ENCODE results near the gene NOLC1. TPM values are rescaled to one million over a fixed set of nuclear protein-coding genes. Genes with fewer than 3 reads are reported as not detected.
A peak's percentile ranks its signal among the peaks of the same experiment; 100 is the strongest.

Gene NOLC1
- total and polyA plus RNA-seq, 2 donors (not counting 1 experiment from before 2014, with no cell fraction given): 16.5 to 64.7 TPM

GRCh38 chr10:102117391-102118159 is 34.6 kb upstream of the NOLC1 start:
- H3K27me3 ChIP-seq (ENCODE audit: control insufficient read depth, insufficient read depth, low read length): no peaks in the 10 kb centered on the region
- no peak overlapping the region for H2AFZ ChIP-seq (ENCODE audit: low read length)
- H3K36me3 ChIP-seq (ENCODE audit: control insufficient read depth, insufficient read depth, low read length): no peaks in the 10 kb centered on the region
- TF ChIP-seq EZH2 (IDR thresholded peaks at IDR 0.05; ENCODE audit: low read length, missing control alignments) (no peak), CTCF (conservative IDR thresholded peaks at IDR 0.05 in 1 of 2, IDR thresholded peaks at IDR 0.05 in 1 of 2; ENCODE audit: low read depth in 1 of 2, low read length in 2 of 2) (peak in 1 of 2 donors; percentile 32)
- H3K9ac ChIP-seq (ENCODE audit: insufficient read depth, low read length): peak overlapping the region; percentile 3
- DNase-seq (ENCODE audit: low read depth in 2 of 2): peak; percentile 73 to 89
- peak overlapping the region; percentile 62 for H3K27ac ChIP-seq (ENCODE audit: insufficient read depth, low read length)
- H3K4me3 ChIP-seq (replicated peaks in 1 of 4; ENCODE audit: control extremely low read depth in 1 of 4, insufficient read depth in 1 of 4, low read depth in 3 of 4, low read length in 4 of 4): peak overlapping the region in 3 of 4 experiments; percentile 10 to 91 (median 77)
- no peaks in the 10 kb centered on the region for H3K9me3 ChIP-seq (ENCODE audit: control insufficient read depth, insufficient read depth, low read depth, low read length)
- H3K79me2 ChIP-seq (ENCODE audit: control insufficient read depth, insufficient read depth, low read length): peaks cover 61% of the 10 kb centered on the region
- H3K4me2 ChIP-seq (ENCODE audit: extremely low read depth, insufficient read depth, low read length): peak overlapping the region; percentile 99
- H4K20me1 ChIP-seq (ENCODE audit: control insufficient read depth, extremely low read depth, insufficient read depth, low read length): no peaks in the 10 kb centered on the region
- H3K4me1 ChIP-seq (ENCODE audit: control insufficient read depth, extremely low read depth, insufficient read depth, low read length): peaks cover 40% of the 10 kb centered on the region

- Histone ChIP-seq H3K27me3 (ENCODE audit: control insufficient read depth, insufficient read depth, low read length) (no peaks in the 10 kb centered on the region), H3K9me3 (ENCODE audit: control insufficient read depth, insufficient read depth, low read depth, low read length) (no peaks in the 10 kb centered on the region), H3K9ac (ENCODE audit: insufficient read depth, low read length) (no peak overlapping the region), H3K4me2 (ENCODE audit: extremely low read depth, insufficient read depth, low read length) (peak overlapping the region; percentile 99), H2AFZ (ENCODE audit: low read length) (no peak overlapping the region), H3K4me1 (ENCODE audit: control insufficient read depth, extremely low read depth, insufficient read depth, low read length) (peaks cover 32% of the 10 kb centered on the region), H4K20me1 (ENCODE audit: control insufficient read depth, extremely low read depth, insufficient read depth, low read length) (no peaks in the 10 kb centered on the region), H3K4me3 (replicated peaks in 1 of 4; ENCODE audit: control extremely low read depth in 1 of 4, insufficient read depth in 1 of 4, low read depth in 3 of 4, low read length in 4 of 4) (peak overlapping the region; percentile 18 to 91 (median 54)), H3K27ac (ENCODE audit: insufficient read depth, low read length) (peak overlapping the region; percentile 62), H3K79me2 (ENCODE audit: control insufficient read depth, insufficient read depth, low read length) (peaks cover 48% of the 10 kb centered on the region), H3K36me3 (ENCODE audit: control insufficient read depth, insufficient read depth, low read length) (no peaks in the 10 kb centered on the region)
- DNase-seq (ENCODE audit: low read depth in 2 of 2): peak in 1 of 2 donors; percentile 12
- TF ChIP-seq CTCF (conservative IDR thresholded peaks at IDR 0.05 in 1 of 2, IDR thresholded peaks at IDR 0.05 in 1 of 2; ENCODE audit: low read depth in 1 of 2, low read length in 2 of 2): no peak
- TF ChIP-seq EZH2 (IDR thresholded peaks at IDR 0.05; ENCODE audit: low read length, missing control alignments): no peak
Measured at GRCh38 chr10:102118867-102119266, 33.3 kb upstream of the NOLC1 start.

- peaks cover 32% of the 10 kb centered on the region for H3K4me1 ChIP-seq (ENCODE audit: control insufficient read depth, extremely low read depth, insufficient read depth, low read length)
- H3K27me3 ChIP-seq (ENCODE audit: control insufficient read depth, insufficient read depth, low read length): no peaks in the 10 kb centered on the region
- H3K79me2 ChIP-seq (ENCODE audit: control insufficient read depth, insufficient read depth, low read length): peaks cover 42% of the 10 kb centered on the region
- H2AFZ ChIP-seq (ENCODE audit: low read length): no peak overlapping the region
- peak overlapping the region; percentile 71 to 91 (median 77) for H3K4me3 ChIP-seq (replicated peaks in 1 of 4; ENCODE audit: control extremely low read depth in 1 of 4, insufficient read depth in 1 of 4, low read depth in 3 of 4, low read length in 4 of 4)
- peak overlapping the region; percentile 86 for H3K9ac ChIP-seq (ENCODE audit: insufficient read depth, low read length)
- no peaks in the 10 kb centered on the region for H3K9me3 ChIP-seq (ENCODE audit: control insufficient read depth, insufficient read depth, low read depth, low read length)
- H3K4me2 ChIP-seq (ENCODE audit: extremely low read depth, insufficient read depth, low read length): peak overlapping the region; percentile 99
- no peaks in the 10 kb centered on the region for H4K20me1 ChIP-seq (ENCODE audit: control insufficient read depth, extremely low read depth, insufficient read depth, low read length)
- H3K36me3 ChIP-seq (ENCODE audit: control insufficient read depth, insufficient read depth, low read length): no peaks in the 10 kb centered on the region
- peak overlapping the region; percentile 80 for H3K27ac ChIP-seq (ENCODE audit: insufficient read depth, low read length)
- TF ChIP-seq CTCF (conservative IDR thresholded peaks at IDR 0.05 in 1 of 2, IDR thresholded peaks at IDR 0.05 in 1 of 2; ENCODE audit: low read depth in 1 of 2, low read length in 2 of 2) (no peak), EZH2 (IDR thresholded peaks at IDR 0.05; ENCODE audit: low read length, missing control alignments) (no peak)
- peak; percentile 58 to 74 for DNase-seq (ENCODE audit: low read depth in 2 of 2)
Measured at GRCh38 chr10:102119417-102120141, 32.6 kb upstream of the NOLC1 start.
